BLaER1 (cell line): ENCODE measurements around the gene AP3B1.

Experiments
- H3K27ac ChIP-seq: shearing (Covaris generic); formaldehyde crosslinking; 2 replicates; pipeline ENCODE4 v1.8.1; 2022
- H3K27me3 ChIP-seq: shearing (Covaris generic); formaldehyde crosslinking; 2 replicates; pipeline ENCODE4 v1.8.1; 2022
- H3K36me3 ChIP-seq: shearing (Covaris generic); formaldehyde crosslinking; 2 replicates; pipeline ENCODE4 v1.8.1; 2022
- H3K4me1 ChIP-seq: shearing (Covaris generic); formaldehyde crosslinking; 2 replicates; pipeline ENCODE4 v1.8.1; 2022
- H3K4me2 ChIP-seq: shearing (Covaris generic); formaldehyde crosslinking; 2 replicates; pipeline ENCODE4 v1.8.1; 2022
- H3K4me3 ChIP-seq: shearing (Covaris generic); formaldehyde crosslinking; 2 replicates; pipeline ENCODE4 v1.8.1; 2022
- H3K9ac ChIP-seq: shearing (Covaris generic); formaldehyde crosslinking; 2 replicates; pipeline ENCODE4 v1.8.1; 2022
- H3K9me3 ChIP-seq: shearing (Covaris generic); formaldehyde crosslinking; 2 replicates; pipeline ENCODE4 v1.8.1; 2022
- H4K20me1 ChIP-seq: shearing (Covaris generic); formaldehyde crosslinking; 2 replicates; pipeline ENCODE4 v1.8.1; 2022
- Cebpa-rat ChIP-seq: shearing (Covaris generic); IDR thresholded peaks from 2 replicates; pipeline ENCODE4 v1.8.1; 2022

The AP3B1 gene

GRCh38 chr5:78293851-78294247 lies 649 bp downstream of the AP3B1 start:
- H3K9ac ChIP-seq: peak overlapping the region; percentile 90
- H3K4me2 ChIP-seq: peak overlapping the region; percentile 88
- peaks cover 5% of the 10 kb centered on the region; the same call in 1 of the 2 replicates for H3K27me3 ChIP-seq
- peak overlapping the region; percentile 96 for H3K4me3 ChIP-seq
- no peaks in the 10 kb centered on the region for H3K9me3 ChIP-seq
- peaks cover 18% of the 10 kb centered on the region; the same call in 1 of the 2 replicates for H4K20me1 ChIP-seq
- no peak for TF ChIP-seq Cebpa-rat
- H3K36me3 ChIP-seq: peaks cover 3% of the 10 kb centered on the region; the same call in 1 of the 2 replicates
- H3K27ac ChIP-seq: peak overlapping the region; percentile 92
- peaks cover 44% of the 10 kb centered on the region for H3K4me1 ChIP-seq

GRCh38 chr5:78291687-78292086 lies 2.8 kb downstream of the AP3B1 start:
- H3K27me3 ChIP-seq: peaks cover 5% of the 10 kb centered on the region; the same call in 1 of the 2 replicates
- peaks cover 20% of the 10 kb centered on the region for H4K20me1 ChIP-seq
- H3K36me3 ChIP-seq: peaks cover 3% of the 10 kb centered on the region; the same call in 1 of the 2 replicates
- TF ChIP-seq Cebpa-rat: no peak; the same call in 1 of the 2 replicates
- no peak overlapping the region for H3K4me3 ChIP-seq
- no peaks in the 10 kb centered on the region for H3K9me3 ChIP-seq
- H3K4me1 ChIP-seq: peaks cover 44% of the 10 kb centered on the region
- no peak overlapping the region for H3K9ac ChIP-seq
- peak overlapping the region; percentile 88; the same call in 1 of the 2 replicates for H3K4me2 ChIP-seq
- no peak overlapping the region for H3K27ac ChIP-seq

- Histone ChIP-seq H3K36me3 (peaks cover 8% of the 10 kb centered on the region; the same call in 1 of the 2 replicates), H3K4me3 (no peak overlapping the region), H3K9me3 (no peaks in the 10 kb centered on the region), H3K9ac (no peak overlapping the region), H3K4me1 (peaks cover 38% of the 10 kb centered on the region), H3K27ac (no peak overlapping the region), H3K27me3 (no peaks in the 10 kb centered on the region), H4K20me1 (peaks cover 29% of the 10 kb centered on the region), H3K4me2 (peak overlapping the region; percentile 13; the same call in 1 of the 2 replicates)
- no peak for TF ChIP-seq Cebpa-rat
Measured at GRCh38 chr5:78289911-78290310, 4.6 kb downstream of the AP3B1 start.

- no peak overlapping the region for H3K9ac ChIP-seq
- H3K9me3 ChIP-seq: no peaks in the 10 kb centered on the region
- H3K27me3 ChIP-seq: no peaks in the 10 kb centered on the region
- H3K4me3 ChIP-seq: no peak overlapping the region
- H3K27ac ChIP-seq: no peak overlapping the region
- peaks cover 45% of the 10 kb centered on the region for H4K20me1 ChIP-seq
- no peak for TF ChIP-seq Cebpa-rat
- H3K4me2 ChIP-seq: no peak overlapping the region
- peaks cover 8% of the 10 kb centered on the region; the same call in 1 of the 2 replicates for H3K36me3 ChIP-seq
- peaks cover 32% of the 10 kb centered on the region for H3K4me1 ChIP-seq
Measured at GRCh38 chr5:78288246-78288645, 6.3 kb downstream of the AP3B1 start.

- no peak overlapping the region for H3K4me2 ChIP-seq
- no peak overlapping the region for H3K27ac ChIP-seq
- H3K9me3 ChIP-seq: no peaks in the 10 kb centered on the region
- TF ChIP-seq Cebpa-rat: no peak
- H3K36me3 ChIP-seq: peaks cover 8% of the 10 kb centered on the region; the same call in 1 of the 2 replicates
- no peak overlapping the region for H3K4me3 ChIP-seq
- peaks cover 49% of the 10 kb centered on the region for H4K20me1 ChIP-seq
- no peaks in the 10 kb centered on the region for H3K27me3 ChIP-seq
- H3K4me1 ChIP-seq: peaks cover 27% of the 10 kb centered on the region
- H3K9ac ChIP-seq: no peak overlapping the region
Measured at GRCh38 chr5:78287833-78288232, 6.7 kb downstream of the AP3B1 start.

GRCh38 chr5:78287169-78287568 lies 7.3 kb downstream of the AP3B1 start:
- H3K27ac ChIP-seq: no peak overlapping the region
- no peak overlapping the region for H3K4me3 ChIP-seq
- H3K9ac ChIP-seq: no peak overlapping the region
- peaks cover 54% of the 10 kb centered on the region for H4K20me1 ChIP-seq
- H3K27me3 ChIP-seq: no peaks in the 10 kb centered on the region
- no peaks in the 10 kb centered on the region for H3K9me3 ChIP-seq
- peaks cover 8% of the 10 kb centered on the region; the same call in 1 of the 2 replicates for H3K36me3 ChIP-seq
- TF ChIP-seq Cebpa-rat: no peak
- H3K4me2 ChIP-seq: no peak overlapping the region
- H3K4me1 ChIP-seq: peaks cover 21% of the 10 kb centered on the region

GRCh38 chr5:78286290-78286689 lies 8.2 kb downstream of the AP3B1 start:
- H4K20me1 ChIP-seq: peaks cover 60% of the 10 kb centered on the region
- H3K4me2 ChIP-seq: no peak overlapping the region
- peaks cover 13% of the 10 kb centered on the region for H3K4me1 ChIP-seq

GRCh38 chr5:78283802-78284201 lies 10.7 kb downstream of the AP3B1 start:
- H3K27me3 ChIP-seq: no peaks in the 10 kb centered on the region
- H3K9me3 ChIP-seq: no peaks in the 10 kb centered on the region
- H3K4me3 ChIP-seq: no peak overlapping the region
- peaks cover 42% of the 10 kb centered on the region for H4K20me1 ChIP-seq
- H3K27ac ChIP-seq: no peak overlapping the region
- 0 out of 2 replicates have a peak, but pooled peaks cover 5% of the 10 kb centered on the region for H3K36me3 ChIP-seq
- H3K4me1 ChIP-seq: no peaks in the 10 kb centered on the region
- H3K4me2 ChIP-seq: no peak overlapping the region
- no peak overlapping the region for H3K9ac ChIP-seq
- no peak for TF ChIP-seq Cebpa-rat

More at GRCh38 chr5:78286290-78286689, 8.2 kb downstream of the AP3B1 start:
- Histone ChIP-seq H3K9me3 (no peaks in the 10 kb centered on the region), H3K27me3 (no peaks in the 10 kb centered on the region), H3K4me3 (no peak overlapping the region), H3K36me3 (peaks cover 8% of the 10 kb centered on the region; the same call in 1 of the 2 replicates), H3K27ac (no peak overlapping the region), H3K9ac (no peak overlapping the region)
- TF ChIP-seq Cebpa-rat: no peak

GRCh38 chr5:78283105-78283504 lies 11.4 kb downstream of the AP3B1 start:
- H4K20me1 ChIP-seq: peaks cover 43% of the 10 kb centered on the region
- H3K4me1 ChIP-seq: no peaks in the 10 kb centered on the region
- no peak overlapping the region for H3K9ac ChIP-seq
- 0 out of 2 replicates have a peak, but pooled peaks cover 5% of the 10 kb centered on the region for H3K36me3 ChIP-seq
- TF ChIP-seq Cebpa-rat: no peak
- no peak overlapping the region for H3K27ac ChIP-seq
- H3K4me2 ChIP-seq: no peak overlapping the region
- no peak overlapping the region for H3K4me3 ChIP-seq
- no peaks in the 10 kb centered on the region for H3K27me3 ChIP-seq
- no peaks in the 10 kb centered on the region for H3K9me3 ChIP-seq

- Histone ChIP-seq H3K27me3 (no peaks in the 10 kb centered on the region), H3K27ac (no peak overlapping the region), H3K4me1 (no peaks in the 10 kb centered on the region), H3K9me3 (no peaks in the 10 kb centered on the region), H3K4me3 (no peak overlapping the region), H3K4me2 (no peak overlapping the region), H3K36me3 (peaks cover 12% of the 10 kb centered on the region), H3K9ac (no peak overlapping the region), H4K20me1 (peaks cover 49% of the 10 kb centered on the region)
- TF ChIP-seq Cebpa-rat: no peak
Measured at GRCh38 chr5:78280261-78280660, 14.2 kb downstream of the AP3B1 start.

- TF ChIP-seq Cebpa-rat: no peak
- Histone ChIP-seq H3K27ac (no peak overlapping the region), H3K27me3 (no peaks in the 10 kb centered on the region), H3K9ac (no peak overlapping the region), H3K9me3 (no peaks in the 10 kb centered on the region), H3K4me3 (no peak overlapping the region), H3K4me1 (no peaks in the 10 kb centered on the region), H4K20me1 (peaks cover 47% of the 10 kb centered on the region), H3K4me2 (no peak overlapping the region), H3K36me3 (peaks cover 12% of the 10 kb centered on the region)
Measured at GRCh38 chr5:78279194-78279593, 15.3 kb downstream of the AP3B1 start.
